Astrocyte (in vitro differentiated cells and primary cell): ENCODE measurements around the gene WSB1. TPM values are rescaled to one million over a fixed set of nuclear protein-coding genes. Genes with fewer than 3 reads are reported as not detected.

Source experiments
- DNase-seq: peaks from one replicate; pipeline ENCODE4 v3.0.0-alpha.2; 2010; ENCODE audit warnings: low read depth
- FAIRE-seq: peaks from 2 replicates; lab custom pipeline; 2011; peaks lifted over from hg19 to GRCh38; lab: Jason Lieb, UNC
- H2AFZ ChIP-seq: 2 replicates; pipeline ENCODE4 v1.6.0; 2012; ENCODE audit warnings: low read depth, low read length, inconsistent platforms
- H3K27ac ChIP-seq: 2 replicates; pipeline ENCODE4 v1.5.1; 2011; ENCODE audit warnings: low read depth, low read length, inconsistent platforms
- H3K27me3 ChIP-seq: 2 replicates; pipeline ENCODE4 v1.6.0; 2011; ENCODE audit warnings: low read length, inconsistent platforms; ENCODE audit not compliant: insufficient read depth
- H3K36me3 ChIP-seq: 2 replicates; pipeline ENCODE4 v1.5.1; 2011; ENCODE audit warnings: low read length, inconsistent platforms; ENCODE audit not compliant: insufficient read depth
- H3K4me1 ChIP-seq: 2 replicates; pipeline ENCODE4 v1.5.1; 2011; ENCODE audit warnings: low read length, inconsistent platforms; ENCODE audit not compliant: insufficient read depth
- H3K4me2 ChIP-seq: 2 replicates; pipeline ENCODE4 v1.6.0; 2012; ENCODE audit warnings: low read length, inconsistent platforms
- H3K4me3 ChIP-seq: 2 replicates; pipeline ENCODE4 v1.5.1; 2011; ENCODE audit warnings: low read depth, mild to moderate bottlenecking, low read length, inconsistent platforms; ENCODE audit not compliant: insufficient read depth
- H3K79me2 ChIP-seq: 2 replicates; pipeline ENCODE4 v1.6.0; 2012; ENCODE audit warnings: mild to moderate bottlenecking, low read length, inconsistent platforms; ENCODE audit not compliant: insufficient read depth
- H3K9ac ChIP-seq: 2 replicates; pipeline ENCODE4 v1.6.0; 2012; ENCODE audit warnings: mild to moderate bottlenecking, low read length, inconsistent platforms
- H3K9me3 ChIP-seq: 2 replicates; pipeline ENCODE4 v1.5.1; 2012; ENCODE audit warnings: low read depth, mild to moderate bottlenecking, low read length, inconsistent platforms; ENCODE audit not compliant: insufficient read depth
- H4K20me1 ChIP-seq: 2 replicates; pipeline ENCODE4 v1.6.0; 2012; ENCODE audit warnings: low read length, inconsistent platforms; ENCODE audit not compliant: insufficient read depth
- H3K27ac Mint-ChIP-seq: one replicate; pipeline ENCODE4 v1.8.0; 2021; ENCODE audit warnings: mild to moderate bottlenecking, mixed read lengths; ENCODE audit not compliant: unreplicated experiment
- H3K27me3 Mint-ChIP-seq: one replicate; pipeline ENCODE4 v1.8.0; 2021; ENCODE audit warnings: low read depth, mixed read lengths; ENCODE audit not compliant: unreplicated experiment
- H3K36me3 Mint-ChIP-seq: one replicate; pipeline ENCODE4 v1.8.0; 2021; ENCODE audit warnings: low read depth, mixed read lengths; ENCODE audit not compliant: unreplicated experiment
- H3K4me1 Mint-ChIP-seq: one replicate; pipeline ENCODE4 v1.8.0; 2021; ENCODE audit warnings: low read depth, mixed read lengths; ENCODE audit not compliant: unreplicated experiment
- H3K4me3 Mint-ChIP-seq: one replicate; pipeline ENCODE4 v1.8.0; 2021; ENCODE audit warnings: mild to moderate bottlenecking, moderate library complexity, mixed read lengths; ENCODE audit not compliant: unreplicated experiment
- H3K9me3 Mint-ChIP-seq: one replicate; pipeline ENCODE4 v1.8.0; 2021; ENCODE audit warnings: mild to moderate bottlenecking, mixed read lengths; ENCODE audit not compliant: unreplicated experiment
- EZH2 ChIP-seq: IDR thresholded peaks from 2 replicates; pipeline ENCODE4 v1.6.1; 2012; ENCODE audit warnings: mild to moderate bottlenecking, low read length, inconsistent platforms; ENCODE audit not compliant: insufficient read depth
- total RNA-seq: library from RNA; stranded (reverse); gene quantifications from 2 replicates; pipeline ENCODE4 v1.2.1, GENCODE V29; 2021
- TF ChIP-seq, protein P1 (sequence below): IDR thresholded peaks from 2 replicates; pipeline ENCODE4 v1.5.1; 2011; ENCODE audit warnings: low read depth, mild to moderate bottlenecking, inconsistent platforms, low read length, moderate library complexity; ENCODE audit not compliant: insufficient read depth

Gene WSB1
- total RNA-seq, 1 donor from 2014 or later: 217 TPM

DNA sequence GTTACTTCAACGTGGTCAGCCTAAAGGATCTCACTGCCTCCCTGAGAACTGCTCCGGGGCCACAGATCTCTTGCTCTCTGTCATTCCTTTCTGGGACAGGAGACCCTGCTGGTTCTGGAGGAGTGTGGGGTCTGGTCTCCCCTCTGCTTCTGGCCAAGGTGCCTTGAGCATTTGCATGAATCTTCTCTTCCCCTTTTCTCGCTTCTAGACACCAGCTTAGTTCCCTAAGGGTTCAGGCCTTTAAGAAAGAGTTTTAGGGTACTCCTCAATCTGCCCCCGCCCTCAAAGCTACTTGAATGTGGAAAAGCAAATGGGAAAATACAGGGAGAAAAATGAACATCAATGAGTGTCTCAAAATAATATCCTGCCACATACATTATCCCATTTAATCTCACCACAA lies 48.1 kb downstream of the WSB1 start:
- Histone ChIP-seq H3K9ac (no peak overlapping the region), H3K79me2 (no peaks in the 10 kb centered on the region), H3K27me3 (no peaks in the 10 kb centered on the region), H3K4me1 (no peaks in the 10 kb centered on the region), H4K20me1 (no peaks in the 10 kb centered on the region), H3K9me3 (no peaks in the 10 kb centered on the region), H3K27ac (no peak overlapping the region), H3K36me3 (no peaks in the 10 kb centered on the region), H3K4me3 (no peak overlapping the region), H2AFZ (no peak overlapping the region), H3K4me2 (no peak overlapping the region)
- Mint-ChIP-seq H3K27me3 (peaks cover 3% of the 10 kb centered on the region), H3K4me3 (no peak overlapping the region), H3K9me3 (peaks cover 3% of the 10 kb centered on the region), H3K4me1 (peaks cover 13% of the 10 kb centered on the region), H3K36me3 (no peaks in the 10 kb centered on the region), H3K27ac (no peak overlapping the region)
- TF ChIP-seq EZH2: no peak
- TF ChIP-seq, protein P1, sequence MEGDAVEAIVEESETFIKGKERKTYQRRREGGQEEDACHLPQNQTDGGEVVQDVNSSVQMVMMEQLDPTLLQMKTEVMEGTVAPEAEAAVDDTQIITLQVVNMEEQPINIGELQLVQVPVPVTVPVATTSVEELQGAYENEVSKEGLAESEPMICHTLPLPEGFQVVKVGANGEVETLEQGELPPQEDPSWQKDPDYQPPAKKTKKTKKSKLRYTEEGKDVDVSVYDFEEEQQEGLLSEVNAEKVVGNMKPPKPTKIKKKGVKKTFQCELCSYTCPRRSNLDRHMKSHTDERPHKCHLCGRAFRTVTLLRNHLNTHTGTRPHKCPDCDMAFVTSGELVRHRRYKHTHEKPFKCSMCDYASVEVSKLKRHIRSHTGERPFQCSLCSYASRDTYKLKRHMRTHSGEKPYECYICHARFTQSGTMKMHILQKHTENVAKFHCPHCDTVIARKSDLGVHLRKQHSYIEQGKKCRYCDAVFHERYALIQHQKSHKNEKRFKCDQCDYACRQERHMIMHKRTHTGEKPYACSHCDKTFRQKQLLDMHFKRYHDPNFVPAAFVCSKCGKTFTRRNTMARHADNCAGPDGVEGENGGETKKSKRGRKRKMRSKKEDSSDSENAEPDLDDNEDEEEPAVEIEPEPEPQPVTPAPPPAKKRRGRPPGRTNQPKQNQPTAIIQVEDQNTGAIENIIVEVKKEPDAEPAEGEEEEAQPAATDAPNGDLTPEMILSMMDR: no peak
- FAIRE-seq: no peak
- DNase-seq: no peak

DNA sequence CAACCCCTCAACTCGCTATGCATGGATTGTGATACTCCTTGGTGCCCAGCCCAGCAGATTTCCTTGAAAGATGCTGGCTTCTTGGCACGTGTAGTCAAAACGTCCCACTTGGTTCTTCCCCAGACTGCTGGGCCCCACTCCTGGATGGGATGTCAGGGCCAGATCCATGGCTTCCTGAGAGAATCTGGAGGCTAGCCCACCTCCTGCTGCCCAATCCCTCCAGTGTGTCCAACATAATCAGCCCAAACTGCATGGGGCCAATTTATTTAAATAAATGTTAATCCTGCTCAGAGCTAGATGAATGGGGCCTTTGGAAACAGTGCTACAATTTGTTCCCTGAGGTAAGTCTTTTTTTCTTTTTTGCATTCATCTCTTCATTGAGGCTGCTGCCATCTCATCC lies 49.4 kb downstream of the WSB1 start:
- no peak overlapping the region for H3K4me3 ChIP-seq

DNA sequence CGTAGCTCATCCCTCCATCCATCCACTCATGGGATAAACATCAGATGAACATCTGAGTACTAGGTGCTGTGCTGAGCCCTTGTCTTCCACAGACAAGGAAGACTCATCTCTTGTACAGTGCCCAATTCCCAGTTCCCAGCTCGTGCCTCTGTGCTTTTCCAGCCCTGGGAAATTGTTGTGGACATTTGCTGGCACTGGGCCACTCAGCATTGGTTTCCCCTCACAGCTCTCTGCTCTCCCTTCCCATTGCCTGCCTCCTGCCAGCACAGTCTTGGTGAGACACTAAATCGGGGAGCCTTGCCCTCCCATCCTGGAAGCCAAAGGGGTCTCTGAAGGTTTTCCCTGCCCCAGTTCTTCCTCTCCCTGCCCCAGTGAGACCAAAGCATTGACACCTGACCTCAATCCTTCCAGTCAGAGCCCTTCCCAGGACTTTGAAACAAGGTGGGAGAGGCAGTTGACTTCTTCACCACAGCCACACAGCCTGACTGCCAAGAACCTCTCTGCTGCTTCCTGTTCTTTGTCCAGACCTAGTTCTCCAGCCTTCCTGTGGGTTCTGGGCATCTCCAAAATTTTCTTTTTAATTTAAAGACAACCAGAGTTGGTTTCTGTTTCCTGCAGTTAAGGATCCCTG lies 50.2 kb downstream of the WSB1 start:
- H3K4me2 ChIP-seq: peak overlapping the region; percentile 8
- peaks cover 13% of the 10 kb centered on the region for H3K4me1 Mint-ChIP-seq
- H3K36me3 ChIP-seq: no peaks in the 10 kb centered on the region
- TF ChIP-seq EZH2: no peak
- TF ChIP-seq, protein P1: no peak
- H3K9me3 ChIP-seq: no peaks in the 10 kb centered on the region
- no peaks in the 10 kb centered on the region for H3K9me3 Mint-ChIP-seq
- no peak overlapping the region for H3K27ac ChIP-seq
- FAIRE-seq: no peak
- H3K27me3 Mint-ChIP-seq: no peaks in the 10 kb centered on the region
- DNase-seq: peak; percentile 77
- no peaks in the 10 kb centered on the region for H3K36me3 Mint-ChIP-seq
- H3K4me1 ChIP-seq: no peaks in the 10 kb centered on the region
- no peaks in the 10 kb centered on the region for H3K27me3 ChIP-seq
- H3K9ac ChIP-seq: no peak overlapping the region
- H3K4me3 Mint-ChIP-seq: no peak overlapping the region
- no peak overlapping the region for H3K4me3 ChIP-seq
- no peak overlapping the region for H3K27ac Mint-ChIP-seq
- H2AFZ ChIP-seq: no peak overlapping the region
- no peaks in the 10 kb centered on the region for H3K79me2 ChIP-seq
- no peaks in the 10 kb centered on the region for H4K20me1 ChIP-seq

More for the DNA sequence above, 49.4 kb downstream of the WSB1 start:
- no peak overlapping the region for H3K4me3 Mint-ChIP-seq
- peaks cover 13% of the 10 kb centered on the region for H3K4me1 Mint-ChIP-seq
- no peak overlapping the region for H2AFZ ChIP-seq
- H3K27ac ChIP-seq: no peak overlapping the region
- no peak overlapping the region for H3K4me2 ChIP-seq
- H3K79me2 ChIP-seq: no peaks in the 10 kb centered on the region
- no peaks in the 10 kb centered on the region for H3K4me1 ChIP-seq
- peaks cover 1% of the 10 kb centered on the region for H3K27me3 Mint-ChIP-seq
- H4K20me1 ChIP-seq: no peaks in the 10 kb centered on the region
- TF ChIP-seq, protein P1: no peak
- no peak for TF ChIP-seq EZH2
- H3K9me3 ChIP-seq: no peaks in the 10 kb centered on the region
- H3K9me3 Mint-ChIP-seq: peaks cover 1% of the 10 kb centered on the region
- no peaks in the 10 kb centered on the region for H3K36me3 Mint-ChIP-seq
- H3K9ac ChIP-seq: no peak overlapping the region
- H3K36me3 ChIP-seq: no peaks in the 10 kb centered on the region
- DNase-seq: no peak
- H3K27me3 ChIP-seq: no peaks in the 10 kb centered on the region
- no peak overlapping the region for H3K27ac Mint-ChIP-seq
- FAIRE-seq: no peak
